Gastrocnemius medialis (tissue), 4 donors: ENCODE measurements around the gene COL6A1. TPM values are rescaled to one million over a fixed set of nuclear protein-coding genes. Genes with fewer than 3 reads are reported as not detected.

Experiments
- ATAC-seq, 2 donors: fragments of 150-250 bp; one replicate each; pipeline ENCODE4 v1.9.1; 2016
- DNase-seq, 2 donors: peaks; one replicate each; pipeline ENCODE4 v3.0.0-alpha.2; 2019
- H3K27ac ChIP-seq, 4 donors: fragments of 200-600 bp; sonication (generic); 1 replicate in 1 of 4; 2 replicates in 3 of 4; pipeline ENCODE4 v1.5.1; 2016 to 2018; ENCODE audit warnings: mild to moderate bottlenecking in 2 of 4, moderate library complexity in 1 of 4
- H3K27me3 ChIP-seq, 3 donors: fragments of 200-600 bp; sonication (generic) in 2 of 3; 1 replicate in 1 of 3; 2 replicates in 2 of 3; pipeline versions ENCODE4 v1.5.1 to v1.6.0; 2016 to 2019; ENCODE audit warnings: mild to moderate bottlenecking in 1 of 3, moderate library complexity in 1 of 3
- H3K36me3 ChIP-seq, 2 donors: fragments of 200-600 bp; sonication (generic) in 1 of 2; one replicate each; pipeline ENCODE4 v1.5.1; 2017 to 2018
- H3K4me1 ChIP-seq, 2 donors: fragments of 200-600 bp; sonication (generic) in 1 of 2; one replicate each; pipeline ENCODE4 v1.5.1; 2016 to 2017; ENCODE audit warnings: mild to moderate bottlenecking in 2 of 2
- H3K4me3 ChIP-seq, 4 donors: fragments of 200-600 bp; sonication (generic) in 3 of 4; 1 replicate in 1 of 4; 2 replicates in 3 of 4; pipeline ENCODE4 v1.5.1; 2016 to 2019; ENCODE audit warnings: mild to moderate bottlenecking in 2 of 4
- H3K9me3 ChIP-seq, 3 donors: fragments of 200-600 bp; sonication (generic) in 2 of 3; 1 replicate in 1 of 3; 2 replicates in 2 of 3; pipeline ENCODE4 v1.5.1; 2016 to 2019
- CTCF ChIP-seq, 5 experiments: fragments of 450-650 bp in 3 of 5; fragments of 200-600 bp in 2 of 5; sonication (generic) in 2 of 5; IDR thresholded peaks in 4 of 5; conservative IDR thresholded peaks in 1 of 5; 1 replicate in 4 of 5; 2 replicates in 1 of 5; pipeline ENCODE4 v1.5.1; 2016 to 2019; ENCODE audit warnings: antibody characterized with exemption in 5 of 5, mild to moderate bottlenecking in 3 of 5, moderate library complexity in 3 of 5
- POLR2A ChIP-seq, 2 donors: fragments of 450-650 bp; IDR thresholded peaks; one replicate each; pipeline ENCODE4 v1.6.1; 2017; ENCODE audit warnings: antibody characterized with exemption in 2 of 2, mild to moderate bottlenecking in 2 of 2, moderate library complexity in 2 of 2
- in situ Hi-C, 4 donors: fragments of 200-750 bp; cut with MboI; loops; one replicate each; pipeline versions ENCODE4 v1.15.0 to v1.8.0; 2017; ENCODE audit warnings: low sequenced_read_pairs in 4 of 4
- intact Hi-C: fragments of 100-400 bp; cut with DNase I; formaldehyde crosslinking; loops from one replicate; pipeline ENCODE4 v1.15.1; 2023; ENCODE audit warnings: low total_unique reads
- total RNA-seq, 4 donors: library from RNA; depleted of rRNA; stranded (reverse); fragments of >200 nt; gene quantifications; one replicate each; pipeline versions ENCODE4 v1.1.0 to v1.2.3, GENCODE V29; 2016

COL6A1 gene
- total RNA-seq, 4 donors from 2014 or later, result 50.5 to 97.8 (median 73.3) TPM

GRCh38 chr21:45972716-45973474 is 8.7 kb upstream of the COL6A1 start:
- ATAC-seq (peak; percentile 24 to 32), DNase-seq (peak in 1 of 2 donors; percentile 69)
- H3K4me1 ChIP-seq, result peaks cover 27 to 31% of the 10 kb centered on the region in 2 donors
- H3K9me3 ChIP-seq, result no peaks in the 10 kb centered on the region
- no peak for TF ChIP-seq CTCF (IDR thresholded peaks at IDR 0.05 in 4 of 5, conservative IDR thresholded peaks at IDR 0.05 in 1 of 5)
- TF ChIP-seq POLR2A (IDR thresholded peaks at IDR 0.05), result no peak
- peaks cover 21 to 30% (median 23%) of the 10 kb centered on the region in 3 donors for H3K27me3 ChIP-seq
- H3K36me3 ChIP-seq, result no peaks in the 10 kb centered on the region
- intact Hi-C loops, result loop anchor here (5.0 kb wide), 3 partner anchors 84 to 254 kb away; partner anchors contain the start of gene LSS
- in situ Hi-C loops, result loop anchor here in 2 of 4 donors (25.0 kb wide), 1 partner anchor 139 kb away; no protein-coding TSS in a partner anchor
- H3K4me3 ChIP-seq, result peak overlapping the region; percentile 64 to 88 (median 64)
- H3K27ac ChIP-seq, result peak overlapping the region; percentile 81 to 89 (median 84)

GRCh38 chr21:45973475-45974072 is 8.0 kb upstream of the COL6A1 start:
- H3K4me1 ChIP-seq, result peaks cover 27 to 31% of the 10 kb centered on the region in 2 donors
- TF ChIP-seq POLR2A (IDR thresholded peaks at IDR 0.05) (peak; percentile 7 to 28), CTCF (IDR thresholded peaks at IDR 0.05 in 4 of 5, conservative IDR thresholded peaks at IDR 0.05 in 1 of 5) (peak; percentile 39 to 73 (median 53))
- H3K9me3 ChIP-seq, result no peaks in the 10 kb centered on the region
- peak overlapping the region; percentile 64 to 88 (median 64) for H3K4me3 ChIP-seq
- peaks cover 21 to 30% (median 23%) of the 10 kb centered on the region in 3 donors for H3K27me3 ChIP-seq
- DNase-seq (no peak), ATAC-seq (peak; percentile 29 to 43)
- in situ Hi-C loops, result loop anchor here in 2 of 4 donors (25.0 kb wide), 1 partner anchor 139 kb away; no protein-coding TSS in a partner anchor
- intact Hi-C loops, result loop anchor here (5.0 kb wide), 3 partner anchors 84 to 254 kb away; partner anchors contain the start of gene LSS
- no peaks in the 10 kb centered on the region for H3K36me3 ChIP-seq
- H3K27ac ChIP-seq, result peak overlapping the region; percentile 81 to 89 (median 84)

- TF ChIP-seq POLR2A (IDR thresholded peaks at IDR 0.05), result no peak
- no peak for TF ChIP-seq CTCF (IDR thresholded peaks at IDR 0.05 in 4 of 5, conservative IDR thresholded peaks at IDR 0.05 in 1 of 5)
- H3K27ac ChIP-seq, result peak overlapping the region; percentile 81 to 89 (median 84)
- H3K9me3 ChIP-seq, result no peaks in the 10 kb centered on the region
- H3K27me3 ChIP-seq, result peaks cover 21 to 30% (median 23%) of the 10 kb centered on the region in 3 donors
- intact Hi-C loops, result loop anchor here (5.0 kb wide), 3 partner anchors 83 to 253 kb away; partner anchors contain the start of gene LSS
- H3K36me3 ChIP-seq, result no peaks in the 10 kb centered on the region
- H3K4me3 ChIP-seq, result peak overlapping the region; percentile 64 to 88 (median 64)
- no peak for DNase-seq
- in situ Hi-C loops, result loop anchor here in 2 of 4 donors (25.0 kb wide), 1 partner anchor 138 kb away; no protein-coding TSS in a partner anchor
- H3K4me1 ChIP-seq, result peaks cover 27 to 31% of the 10 kb centered on the region in 2 donors
- peak; percentile 38 to 45 for ATAC-seq
Observed at GRCh38 chr21:45974073-45975019, 7.2 kb upstream of the COL6A1 start.
